ENCODE data around the gene NAA60.
"Not testable (repeated sequence)": the region's sequence is repeated elsewhere in the genome, so short reads cannot be mapped to it uniquely, and the experiment has no call there.

Gene NAA60

GRCh38 chr16:3484318-3485096 lies 41.0 kb downstream of the NAA60 start:
- DNase-seq (ENCODE audit: low read depth) = no peak

GRCh38 chr16:3485097-3485745 lies 41.7 kb downstream of the NAA60 start:
- DNase-seq (ENCODE audit: low read depth) = no peak

DNA sequence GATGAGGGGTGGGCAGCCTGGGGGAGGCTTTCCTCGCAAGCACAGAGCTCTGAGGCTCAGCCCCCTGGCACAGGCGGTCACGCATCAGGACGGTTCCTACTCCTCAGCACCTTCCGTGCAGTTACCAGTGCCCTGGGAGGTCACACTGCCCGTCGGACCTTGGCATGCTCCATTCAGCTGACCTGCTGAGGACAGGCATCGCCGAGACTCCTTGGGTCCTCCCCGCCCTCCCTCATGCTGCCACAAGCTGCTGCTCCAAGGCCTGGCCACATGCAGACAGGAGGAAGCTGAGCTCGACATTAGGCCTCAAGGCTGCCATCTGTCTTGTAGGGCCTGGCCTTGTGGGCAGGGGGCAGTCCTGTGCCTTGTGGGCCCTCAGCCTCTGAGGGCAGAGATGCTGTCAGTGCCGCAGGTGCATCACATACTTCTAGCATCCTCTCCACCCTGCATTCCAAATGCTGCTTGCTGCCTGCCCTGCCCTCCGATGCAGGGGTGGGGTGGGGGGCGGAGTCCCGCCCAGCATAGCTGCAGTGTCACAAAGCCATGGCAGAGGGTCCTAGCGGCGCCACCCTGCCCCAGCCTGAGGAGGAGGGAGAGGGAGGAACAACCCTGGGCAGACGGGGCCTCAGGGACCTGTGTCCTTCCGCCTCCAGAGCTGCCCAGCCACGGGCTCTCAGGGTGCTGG lies 42.5 kb downstream of the NAA60 start:
- no peak for DNase-seq (ENCODE audit: low read depth)

- no peak for DNase-seq (ENCODE audit: low read depth)
These were observed 43.2 kb downstream of the NAA60 start for GRCh38 chr16:3486506-3487215.

DNA sequence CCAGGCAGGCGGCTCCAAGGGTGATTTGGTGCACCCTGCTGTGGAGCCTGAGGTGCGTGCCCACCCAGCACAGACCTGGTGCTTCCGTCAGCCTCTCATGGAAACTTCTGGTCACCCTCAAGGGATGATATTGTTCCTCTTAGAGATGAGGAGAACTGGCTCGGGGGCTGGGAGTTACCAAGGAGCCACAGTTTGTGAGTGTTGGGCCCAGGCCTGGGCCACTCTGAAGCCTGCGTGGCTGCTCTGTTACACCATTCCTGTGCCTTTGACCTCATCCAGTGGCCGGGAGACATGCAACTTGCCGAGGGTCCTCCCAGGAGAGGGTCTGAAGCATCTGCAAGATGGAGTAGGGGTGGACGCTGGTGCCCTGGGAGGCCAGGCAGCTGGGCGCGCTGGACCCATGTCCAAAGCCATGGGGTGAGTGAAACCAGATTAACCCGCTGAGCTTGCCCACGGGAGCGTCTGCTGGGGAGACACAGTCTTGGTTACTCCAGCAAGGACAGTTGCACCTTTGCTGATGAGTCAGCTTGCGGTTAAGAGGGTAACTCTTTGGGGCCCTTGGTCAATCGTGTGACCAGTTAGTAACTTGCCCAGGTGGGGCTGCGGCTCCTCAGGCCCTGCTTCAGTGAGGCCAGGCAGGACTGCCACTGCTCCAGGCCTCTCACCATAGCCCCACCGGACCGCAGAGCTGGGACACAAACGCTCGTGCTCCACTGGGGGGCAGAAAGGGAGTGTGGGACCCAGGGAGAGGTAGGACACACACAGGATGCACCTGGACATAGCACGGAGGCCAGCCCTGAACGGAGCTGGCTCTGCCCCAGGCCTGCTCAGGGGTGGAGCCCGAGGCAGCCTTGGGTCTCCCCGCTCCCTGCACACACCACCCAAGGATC lies 44.3 kb downstream of the NAA60 start:
- DNase-seq (ENCODE audit: low read depth) = no peak

DNA sequence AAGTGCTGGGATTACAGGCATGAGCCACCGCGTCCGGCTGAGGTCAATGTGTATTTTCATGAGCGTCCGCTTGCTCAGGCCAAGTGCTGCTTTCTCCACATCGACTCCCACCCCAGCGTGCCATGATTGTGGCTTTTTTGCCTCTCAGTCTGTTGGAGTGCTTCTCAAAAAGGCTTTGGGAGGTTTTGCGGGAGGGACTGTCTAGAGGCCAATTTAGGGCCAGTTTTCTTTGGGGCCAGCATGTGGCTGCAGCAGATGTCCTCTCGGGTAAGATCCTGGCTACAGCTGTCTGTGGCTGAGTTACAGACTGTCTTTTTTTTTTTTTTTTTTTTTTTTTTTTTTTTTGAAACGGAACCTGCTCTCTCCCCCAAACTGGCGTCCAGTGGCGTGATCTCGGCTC lies 45.3 kb downstream of the NAA60 start:
- DNase-seq (ENCODE audit: low read depth) = no peak

- DNase-seq (ENCODE audit: low read depth) = no peak
These were observed 47.6 kb downstream of the NAA60 start for GRCh38 chr16:3490911-3491629.

GRCh38 chr16:3492356-3492755 lies 48.9 kb downstream of the NAA60 start:
- no peak for DNase-seq (ENCODE audit: low read depth)

DNA sequence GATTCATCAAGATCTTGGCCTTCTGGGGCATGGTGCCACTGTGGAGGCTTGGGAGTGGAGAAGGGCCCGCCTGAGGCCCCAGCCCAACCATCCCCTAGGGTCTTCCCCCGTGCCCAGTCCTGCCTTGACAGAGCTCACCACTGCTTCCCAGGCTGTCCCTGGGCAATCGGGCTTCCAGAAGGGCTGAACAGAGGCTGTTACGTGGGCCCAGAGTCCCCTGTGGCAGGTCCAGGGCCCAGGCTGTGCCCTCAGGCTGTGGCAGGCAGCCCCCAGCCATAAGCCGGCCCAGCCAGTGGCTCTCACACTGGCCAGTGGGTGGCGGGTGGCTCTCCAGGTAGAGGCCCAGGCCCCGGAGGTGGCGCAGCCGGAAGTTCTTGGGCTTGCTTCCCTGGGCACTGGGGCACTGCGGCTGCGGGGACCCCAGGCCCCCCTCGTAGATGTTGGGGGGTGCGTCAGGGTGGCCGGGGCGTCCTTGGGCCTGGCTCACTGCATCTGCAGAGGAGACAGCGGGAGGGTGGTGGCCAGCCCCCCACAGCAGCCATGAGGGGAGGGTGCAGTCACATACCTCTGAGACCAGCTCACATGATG lies 51.0 kb downstream of the NAA60 start:
- DNase-seq (ENCODE audit: low read depth) = no peak

- no peak for DNase-seq (ENCODE audit: low read depth)
These were observed 51.7 kb downstream of the NAA60 start, which contains the start of gene C16orf90 for GRCh38 chr16:3495176-3495575. Gene C16orf90 (minus strand): TSS chr16:3495489. CDS start chr16:3495421, 68 bp downstream.

DNA sequence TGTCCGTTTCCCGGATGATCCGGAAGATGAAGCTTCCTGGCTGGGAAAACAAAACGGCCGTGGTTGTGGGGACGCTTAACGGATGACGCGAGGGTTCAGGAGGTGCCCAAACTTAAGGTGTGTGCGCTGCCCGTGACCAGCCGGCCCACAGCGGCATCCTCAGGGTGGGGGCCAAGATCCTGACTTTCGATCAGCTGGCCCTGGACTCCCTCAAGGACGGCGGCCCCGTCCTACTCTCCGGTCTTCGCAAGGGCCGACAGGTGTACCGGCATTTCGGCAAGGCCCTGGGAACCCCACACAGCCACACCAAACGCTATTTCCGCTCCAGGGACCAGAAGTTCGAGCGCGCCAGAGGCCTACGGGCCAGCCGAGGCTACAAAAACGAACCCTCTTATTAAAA lies 52.9 kb downstream of the NAA60 start:
- no peak for DNase-seq (ENCODE audit: low read depth)

GRCh38 chr16:3497771-3498170 lies 54.3 kb downstream of the NAA60 start:
- no peak for DNase-seq (ENCODE audit: low read depth)

GRCh38 chr16:3498988-3499387 lies 55.5 kb downstream of the NAA60 start:
- no peak for DNase-seq (ENCODE audit: low read depth)

DNA sequence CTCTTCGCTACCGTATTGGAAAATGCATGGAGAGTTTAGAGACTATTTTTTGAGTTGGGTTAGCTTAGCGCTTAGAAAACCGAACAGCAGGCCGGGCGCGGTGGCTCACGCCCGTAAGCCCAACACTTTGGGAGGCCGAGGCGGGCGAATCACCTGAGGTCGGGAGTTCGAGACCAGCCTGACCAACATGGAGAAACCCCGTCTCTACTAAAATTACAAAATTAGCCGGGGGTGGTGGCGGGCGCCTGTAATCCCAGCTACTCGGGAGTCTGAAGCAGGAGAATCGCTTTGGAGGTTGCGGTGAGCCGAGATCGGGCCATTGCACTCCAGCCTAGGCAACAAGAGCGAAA lies 57.9 kb downstream of the NAA60 start:
- DNase-seq (ENCODE audit: low read depth) = not testable (repeated sequence)

- no peak for DNase-seq (ENCODE audit: low read depth)
These were observed 58.4 kb downstream of the NAA60 start for GRCh38 chr16:3501783-3502400.

DNA sequence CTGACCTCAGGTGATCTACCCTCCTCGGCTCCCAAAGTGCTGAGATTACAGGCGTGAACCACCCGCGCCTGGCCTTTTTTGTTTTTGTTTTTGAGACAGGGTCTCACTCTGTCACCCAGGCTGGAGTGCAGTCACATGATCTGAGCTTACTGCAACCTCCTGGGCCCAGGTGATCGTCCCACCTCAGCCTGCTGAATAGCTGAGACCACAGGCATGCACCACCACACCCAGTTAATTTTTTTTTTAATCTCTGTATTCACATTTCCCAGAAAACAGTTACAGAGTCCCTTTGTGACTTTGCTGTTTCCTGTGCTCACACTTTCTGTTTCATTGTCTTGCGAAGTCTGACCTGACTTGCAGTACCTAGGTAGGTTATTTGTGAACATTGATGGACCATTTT lies 60.0 kb downstream of the NAA60 start:
- peak; percentile 45 for DNase-seq (ENCODE audit: low read depth)

DNA sequence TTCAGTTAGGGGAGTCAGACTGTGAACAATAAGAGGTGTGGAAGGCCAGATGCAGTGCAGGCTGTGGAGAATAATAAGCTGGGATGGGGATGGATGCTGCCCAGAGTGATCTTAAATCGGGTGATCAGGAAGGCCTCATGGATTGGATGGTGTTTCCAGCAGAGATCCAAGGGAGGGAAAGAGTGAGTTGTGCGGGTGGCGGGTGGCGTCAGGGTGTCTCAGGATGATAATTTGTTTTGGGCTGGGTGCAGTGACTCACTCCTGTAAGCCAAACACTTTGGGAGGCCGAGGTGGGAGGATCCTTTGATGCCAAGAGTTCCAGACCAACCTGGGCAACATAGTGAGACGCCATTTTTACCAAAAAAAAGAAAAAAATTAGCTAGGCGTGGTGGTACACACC lies 65.3 kb downstream of the NAA60 start:
- DNase-seq (ENCODE audit: low read depth) = no peak

GRCh38 chr16:3509470-3509928 lies 66.0 kb downstream of the NAA60 start:
- DNase-seq (ENCODE audit: low read depth) = peak; percentile 72

DNA sequence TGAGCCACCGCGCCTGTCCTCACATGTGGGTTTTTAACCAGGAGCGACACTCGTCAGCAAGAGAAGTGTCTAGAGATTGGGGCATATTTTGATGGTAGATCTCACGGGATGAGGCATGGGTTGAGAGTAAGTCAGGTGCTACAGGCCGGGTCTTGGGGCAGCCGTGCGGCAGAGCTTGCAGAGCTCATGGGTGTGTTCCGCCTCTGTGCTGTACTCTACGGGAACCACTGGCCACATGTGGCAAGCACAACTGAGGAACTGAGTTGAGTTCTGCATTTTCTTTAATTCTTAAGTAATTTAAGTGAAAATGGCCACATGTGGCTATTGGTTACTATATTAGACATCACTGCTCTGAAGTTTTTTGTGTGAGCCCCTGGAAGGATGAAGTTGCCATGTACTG lies 66.9 kb downstream of the NAA60 start:
- DNase-seq (ENCODE audit: low read depth) = no peak

Data from activated T-helper 1 cell treated with Interleukin-2 at 50 U/mL for 16 hours (primary cell).